NK-92 (cell line): Measurements from ENCODE around the gene HES4.
"Not testable (repeated sequence)": the region's sequence is repeated elsewhere in the genome, so short reads cannot be mapped to it uniquely, and the experiment has no call there.

Experiments used
- DNase-seq: peaks from one replicate; lab custom pipeline; 2025; ENCODE audit not compliant: unreplicated experiment; lab: John Stamatoyannopoulos, UW

Gene HES4

DNA sequence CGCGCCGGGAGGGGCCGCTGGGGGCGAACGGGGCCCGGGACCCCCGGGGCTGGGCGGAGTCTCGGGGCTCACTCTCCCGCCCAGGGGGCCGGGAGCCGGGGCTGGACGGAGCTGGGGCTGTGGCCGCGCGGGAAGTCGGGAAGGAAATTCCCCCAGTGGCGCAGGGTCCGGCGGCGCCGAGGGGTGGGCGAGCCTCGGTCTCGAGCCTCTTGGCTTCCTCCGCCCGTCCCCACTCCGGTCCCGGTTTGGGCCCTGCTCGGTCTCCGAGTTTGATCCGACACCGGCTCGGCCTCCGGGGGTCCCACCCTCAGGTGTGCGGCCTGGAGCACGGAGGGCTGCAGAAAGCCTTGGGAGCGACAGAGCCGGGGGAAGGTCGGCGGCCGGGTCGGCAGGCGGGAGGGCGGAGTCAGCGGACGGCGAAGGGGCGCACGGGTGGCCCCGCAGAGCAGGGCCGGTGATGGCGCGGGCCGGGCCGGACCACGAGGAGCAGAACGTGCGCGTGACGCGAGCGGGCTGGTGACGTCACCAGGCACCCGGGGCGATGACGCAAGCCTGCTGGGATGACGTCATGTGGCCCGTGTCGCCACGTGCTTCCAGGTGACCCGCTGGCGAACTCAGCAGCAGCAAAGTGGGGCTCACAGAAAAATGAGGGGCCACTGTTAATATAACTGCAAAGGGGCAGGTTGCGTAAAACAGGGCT lies 610 bp upstream of the HES4 start:
- DNase-seq = no peak

- DNase-seq = no peak
These were observed 737 bp downstream of the HES4 start for GRCh38 chr1:998995-999724.

DNA sequence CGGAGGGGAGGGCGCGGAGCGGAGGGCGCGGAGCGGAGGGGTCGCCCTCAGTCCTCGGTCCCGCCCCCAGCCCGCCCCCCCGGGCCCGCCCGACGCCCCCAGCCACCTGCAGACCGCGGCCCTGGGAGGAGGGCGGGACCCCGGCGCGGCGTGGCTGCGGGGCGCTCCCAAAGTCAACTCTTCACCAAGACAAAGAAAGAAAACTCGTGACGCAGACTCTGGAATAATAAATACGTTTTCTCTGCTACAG lies 1.2 kb downstream of the HES4 start:
- DNase-seq = no peak

DNA sequence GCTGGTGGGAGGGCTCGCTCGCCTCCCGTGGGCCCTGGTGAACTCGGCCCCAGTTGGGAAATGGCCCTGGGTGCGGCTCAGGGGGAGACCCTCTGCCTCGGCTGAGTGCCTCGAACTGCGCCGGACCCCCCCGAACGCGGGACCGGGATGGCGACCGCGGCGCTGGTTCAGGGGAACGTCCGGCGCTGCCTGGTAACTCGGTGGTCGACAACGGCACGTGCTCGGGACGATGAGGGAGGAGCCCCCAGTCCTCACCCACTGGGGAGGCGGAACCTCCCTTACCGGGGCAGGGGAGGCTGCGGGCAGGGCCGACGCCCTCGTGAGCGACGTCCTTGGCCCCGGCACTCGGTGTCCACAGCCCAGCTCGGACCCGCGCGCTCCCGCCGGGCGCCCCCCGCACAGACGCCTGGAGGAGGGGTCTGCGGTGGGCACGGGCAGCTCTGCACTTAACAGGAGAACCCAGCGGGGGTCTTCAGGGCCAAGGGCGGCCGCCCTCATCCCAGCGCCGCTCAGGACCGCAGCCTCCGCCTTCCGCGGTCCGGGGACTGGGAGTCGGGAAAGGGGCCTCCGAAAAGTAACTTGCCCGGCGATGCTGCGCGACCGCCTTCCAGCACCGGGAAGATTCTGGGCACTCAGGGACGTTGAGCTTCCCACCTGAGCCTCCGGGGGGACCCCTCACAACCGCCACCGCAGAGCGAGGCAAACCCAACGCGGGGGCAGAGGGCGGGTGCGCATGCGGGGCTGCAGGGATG lies 1.7 kb downstream of the HES4 start:
- no peak for DNase-seq

DNA sequence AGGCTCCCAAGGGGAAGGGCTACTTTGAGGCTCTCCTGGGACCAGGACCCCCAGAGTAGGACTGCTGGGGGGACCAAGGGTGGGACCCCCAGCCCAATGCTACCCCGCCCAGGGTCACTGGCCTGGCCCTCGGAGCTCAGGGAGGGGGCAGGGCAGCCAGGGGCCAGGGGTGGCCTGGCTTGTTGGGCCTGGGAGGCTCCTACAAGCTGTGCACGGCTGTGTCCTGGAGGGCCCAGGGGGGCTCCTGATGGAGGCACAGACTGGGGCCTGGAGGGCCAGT lies 2.2 kb downstream of the HES4 start:
- no peak for DNase-seq

GRCh38 chr1:996851-997712 lies 2.8 kb downstream of the HES4 start:
- DNase-seq = no peak

DNA sequence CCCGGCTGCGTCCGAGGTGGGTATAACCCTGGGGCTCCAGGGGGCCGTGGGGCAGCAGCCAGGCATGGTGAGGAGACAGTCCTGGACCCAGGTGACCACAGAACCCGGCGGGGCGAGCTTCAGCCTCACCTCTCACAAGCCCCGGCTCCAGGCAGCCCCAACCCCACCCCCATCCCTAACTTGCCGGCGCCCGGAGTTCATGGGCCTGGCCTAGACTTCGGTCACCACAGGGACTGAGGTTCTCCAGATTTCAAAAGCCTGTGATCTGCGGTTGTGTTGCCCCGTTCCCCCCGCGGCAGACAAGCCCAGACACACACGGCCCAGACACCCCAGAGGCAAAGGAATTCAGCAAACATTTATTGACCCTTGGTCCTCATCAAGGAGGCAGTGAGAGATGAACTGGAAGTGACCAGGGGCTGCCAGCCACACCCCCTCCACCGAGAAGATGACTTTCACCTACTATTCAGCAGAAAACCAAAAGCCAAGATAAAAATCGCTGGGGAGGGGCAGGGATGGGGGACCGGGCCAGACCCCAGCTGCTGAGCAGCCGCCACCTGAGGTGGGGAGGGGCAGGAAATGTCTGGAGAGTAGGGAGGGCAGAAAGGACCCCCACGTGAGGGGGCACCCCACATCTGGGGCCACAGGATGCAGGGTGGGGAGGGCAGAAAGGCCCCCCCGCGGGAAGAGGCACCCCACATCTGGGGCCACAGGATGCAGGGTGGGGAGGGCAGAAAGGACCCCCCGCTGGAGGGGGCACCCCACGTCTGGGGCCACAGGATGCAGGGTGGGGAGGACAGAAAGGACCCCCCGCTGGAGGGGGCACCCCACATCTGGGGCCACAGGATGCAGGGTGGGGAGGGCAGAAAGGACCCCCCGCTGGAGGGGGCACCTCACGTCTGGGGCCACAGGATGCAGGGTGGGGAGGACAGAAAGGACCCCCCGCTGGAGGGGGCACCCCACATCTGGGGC lies 3.9 kb downstream of the HES4 start:
- DNase-seq = no peak

- DNase-seq = not testable (repeated sequence)
These were observed 5.4 kb downstream of the HES4 start for GRCh38 chr1:994546-994945.

GRCh38 chr1:993379-993995 lies 6.4 kb downstream of the HES4 start:
- no peak for DNase-seq

DNA sequence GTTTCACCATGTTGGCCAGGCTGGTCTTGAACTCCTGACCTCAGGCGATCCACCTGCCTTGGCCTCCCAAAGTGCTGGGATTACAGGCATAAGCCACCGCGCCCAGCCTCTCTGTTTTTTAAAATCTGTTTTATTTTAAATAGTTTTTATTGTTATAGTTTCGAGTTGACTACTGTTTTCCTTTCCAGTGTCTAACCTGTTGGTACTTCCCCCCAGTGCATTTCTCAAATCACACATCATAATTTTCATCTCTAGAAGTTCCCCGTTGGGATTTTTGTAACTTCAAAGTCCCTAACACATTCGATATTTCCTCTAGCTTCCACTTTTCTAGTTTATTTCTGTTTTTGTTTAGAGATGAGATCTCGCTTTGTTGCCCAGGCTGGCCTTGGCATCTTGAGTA lies 7.5 kb downstream of the HES4 start:
- DNase-seq = no peak

DNA sequence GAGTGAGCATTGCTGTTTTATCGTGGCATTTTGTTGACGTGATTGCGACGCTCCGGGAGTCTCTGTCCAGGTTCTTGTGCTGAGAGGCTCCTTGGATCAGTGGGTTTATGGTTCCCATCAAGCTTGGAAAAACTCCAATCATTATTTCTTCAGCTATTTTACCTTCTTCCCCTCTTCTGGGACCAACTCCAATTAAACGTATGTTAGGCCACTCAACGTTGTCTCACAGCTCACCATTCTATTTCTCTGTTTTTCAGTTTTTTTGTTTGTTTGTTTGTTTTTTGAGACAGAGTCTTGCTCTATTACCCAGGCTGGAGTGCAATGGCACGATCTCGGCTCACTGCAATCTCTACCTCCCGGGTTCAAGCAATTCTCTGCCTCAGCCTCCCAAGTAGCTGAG lies 8.0 kb downstream of the HES4 start:
- DNase-seq = no peak

- not testable (repeated sequence) for DNase-seq
These were observed 8.6 kb downstream of the HES4 start for GRCh38 chr1:991275-991674.

DNA sequence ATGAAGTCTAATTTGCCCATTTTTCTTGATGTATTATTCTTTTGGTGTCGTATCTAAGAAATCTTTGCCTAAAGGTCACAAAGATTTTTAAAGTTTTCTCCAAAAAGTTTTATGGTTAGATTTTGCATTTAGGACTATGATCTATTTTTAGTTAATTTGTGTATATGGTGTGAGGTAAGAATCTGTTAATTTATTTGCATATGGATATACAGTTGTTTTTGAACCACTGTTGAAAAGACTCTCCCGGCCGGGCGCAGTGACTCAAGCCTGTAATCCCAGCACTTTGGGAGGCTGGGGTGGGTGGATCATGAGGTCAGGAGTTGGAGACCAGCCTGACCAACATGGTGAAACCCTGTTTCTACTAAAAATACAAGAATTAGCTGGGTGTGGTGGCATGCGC lies 11.8 kb downstream of the HES4 start:
- not testable (repeated sequence) for DNase-seq

DNA sequence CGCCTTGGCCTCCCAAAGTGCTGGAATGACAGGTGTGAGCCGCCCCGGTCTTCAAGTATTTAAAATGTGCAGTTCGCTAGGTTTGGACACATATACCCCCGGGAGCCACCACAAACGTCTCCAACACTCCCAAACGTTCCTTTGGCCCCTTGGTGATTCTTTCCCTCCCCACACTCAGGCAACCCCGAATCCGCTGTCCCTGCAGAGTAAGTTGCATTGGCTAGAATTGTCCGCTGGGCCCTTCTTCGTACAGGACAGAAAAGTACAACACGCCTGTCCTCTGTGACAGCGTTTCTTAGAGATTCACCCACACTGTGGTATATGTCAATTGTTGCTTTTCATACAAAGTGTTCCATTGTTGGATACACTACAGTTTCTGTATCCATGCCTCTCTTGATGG lies 14.8 kb downstream of the HES4 start:
- DNase-seq = no peak

GRCh38 chr1:984476-984814 lies 15.5 kb downstream of the HES4 start:
- no peak for DNase-seq

DNA sequence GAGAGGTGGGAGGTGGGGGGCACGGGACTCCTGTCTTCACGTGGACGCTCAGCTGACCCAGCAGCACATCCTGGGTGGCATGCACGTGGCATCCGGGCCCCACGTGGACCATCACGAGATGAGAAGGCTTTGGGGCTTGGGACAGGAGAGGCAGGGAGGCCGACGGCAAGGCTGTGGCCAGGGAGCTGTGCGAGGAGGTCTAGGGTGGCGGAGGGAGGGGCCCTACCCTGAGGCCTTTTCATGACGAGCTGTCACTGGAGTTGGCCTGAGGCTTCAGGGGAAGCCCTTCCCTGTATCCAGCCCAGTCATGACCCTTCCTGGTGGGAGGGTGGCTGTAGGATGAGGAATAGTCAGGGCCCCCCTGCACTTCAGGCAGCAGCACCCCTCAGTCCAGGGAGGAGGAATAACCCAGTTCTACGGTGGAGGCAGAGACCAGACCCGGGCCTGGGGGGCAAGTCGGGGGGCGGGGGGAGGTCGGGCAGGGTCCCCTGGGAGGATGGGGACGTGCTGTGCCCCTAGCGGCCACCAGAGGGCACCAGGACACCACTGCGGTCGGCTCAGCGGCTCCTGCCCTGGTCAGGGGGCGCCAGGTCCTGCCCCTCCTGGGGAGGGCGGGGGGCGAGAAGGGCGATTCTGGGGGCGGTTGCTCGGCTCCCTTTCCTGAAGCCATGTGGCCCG lies 16.0 kb downstream of the HES4 start:
- no peak for DNase-seq

GRCh38 chr1:982765-983436 lies 17.0 kb downstream of the HES4 start:
- DNase-seq = no peak

DNA sequence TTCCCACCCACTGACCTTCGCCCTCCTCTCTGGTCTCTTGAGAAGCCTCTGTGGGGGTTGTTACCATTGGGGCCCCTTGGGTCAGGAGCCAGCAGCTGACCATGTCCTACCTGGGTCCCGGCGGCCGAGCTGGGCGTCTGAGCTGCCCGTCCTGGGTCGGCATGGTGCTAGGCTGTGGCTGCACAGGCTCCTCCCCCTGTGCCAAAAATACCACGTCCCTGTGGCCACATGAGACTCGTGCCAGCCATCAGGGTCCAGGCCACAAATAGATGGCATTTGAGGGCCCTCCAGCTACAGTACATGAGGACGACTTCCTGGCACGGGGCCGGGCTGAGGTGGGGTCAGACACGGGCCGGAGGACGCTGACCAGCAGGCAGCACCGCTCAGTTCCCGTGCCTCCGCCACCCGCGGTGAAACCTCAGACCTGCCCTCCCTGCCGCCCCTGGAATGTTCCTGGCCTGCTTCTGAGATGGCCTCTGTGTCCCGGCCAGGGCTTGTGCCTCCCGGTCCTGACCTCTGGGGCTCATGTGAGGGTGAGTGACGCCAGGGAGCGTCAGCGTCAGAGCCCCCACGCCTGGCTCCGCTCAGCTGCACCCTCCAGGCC lies 17.8 kb downstream of the HES4 start, which contains the start of gene PERM1:
Gene PERM1 (minus strand): TSS at position 139 of the 604 bp plus-strand sequence. CDS start 1,064 bp downstream, outside the sequence.
- no peak for DNase-seq
